ENCODE measurements around the gene KIDINS220.

Gene KIDINS220

GRCh38 chr2:8805278-8806210 is 31.9 kb downstream of the KIDINS220 start:
- DNase-seq (ENCODE audit: low read depth in 2 of 2), result no peak

DNA sequence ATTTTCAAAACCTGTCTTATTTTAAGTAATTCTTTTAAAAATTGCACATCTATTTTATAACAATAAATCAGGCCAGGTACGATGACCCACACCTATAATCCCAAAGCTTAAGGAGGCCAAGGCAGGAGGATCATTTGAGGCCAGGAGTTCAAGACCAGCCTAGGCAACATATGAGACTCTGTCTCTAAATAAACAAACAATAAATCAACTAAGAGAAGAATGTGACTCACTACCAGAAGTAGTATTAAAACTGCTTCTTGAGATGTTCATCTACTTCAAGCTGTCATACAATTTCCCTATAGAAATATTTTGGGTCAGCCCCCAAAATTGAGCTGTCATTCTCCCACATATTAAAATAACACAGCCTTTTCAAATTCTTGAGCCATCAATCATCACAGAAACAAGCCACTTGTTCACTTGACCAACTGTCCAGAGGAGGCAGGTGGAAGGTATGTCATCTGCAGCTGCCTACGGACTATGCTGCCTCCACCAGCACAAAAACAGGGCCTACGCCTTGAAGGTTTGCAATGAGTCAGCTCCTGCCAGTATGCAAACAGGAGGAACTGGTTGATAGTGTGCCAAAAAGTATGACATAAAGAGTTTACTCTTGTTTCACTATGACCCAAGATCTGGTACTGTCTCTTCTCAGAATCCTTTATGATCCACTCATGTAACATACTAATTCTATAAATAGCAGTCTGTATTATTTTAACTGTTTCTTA is 33.6 kb downstream of the KIDINS220 start:
- peak; percentile 36 to 49 for DNase-seq (ENCODE audit: low read depth in 2 of 2)

- DNase-seq (ENCODE audit: low read depth in 2 of 2), result no peak
These were observed 34.7 kb downstream of the KIDINS220 start for GRCh38 chr2:8802741-8803140.

DNA sequence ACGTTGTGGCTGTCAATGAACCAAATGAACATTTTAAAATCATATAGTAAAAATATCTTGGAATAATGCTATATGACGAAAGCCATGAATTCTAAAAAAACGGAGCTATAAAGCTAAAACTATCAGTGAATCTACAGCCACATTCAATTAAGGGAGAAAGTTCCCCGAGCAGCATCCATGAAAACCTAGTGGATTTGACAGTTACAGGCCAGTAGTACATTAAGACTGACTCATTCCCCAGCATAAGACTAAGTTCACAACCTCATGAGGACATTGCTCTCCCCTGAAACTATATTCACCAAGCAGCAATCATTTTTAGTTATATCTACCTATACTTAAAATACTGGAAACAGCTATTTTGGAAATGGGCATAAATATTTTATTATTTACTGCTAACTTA is 36.6 kb downstream of the KIDINS220 start:
- DNase-seq (ENCODE audit: low read depth in 2 of 2), result no peak

DNA sequence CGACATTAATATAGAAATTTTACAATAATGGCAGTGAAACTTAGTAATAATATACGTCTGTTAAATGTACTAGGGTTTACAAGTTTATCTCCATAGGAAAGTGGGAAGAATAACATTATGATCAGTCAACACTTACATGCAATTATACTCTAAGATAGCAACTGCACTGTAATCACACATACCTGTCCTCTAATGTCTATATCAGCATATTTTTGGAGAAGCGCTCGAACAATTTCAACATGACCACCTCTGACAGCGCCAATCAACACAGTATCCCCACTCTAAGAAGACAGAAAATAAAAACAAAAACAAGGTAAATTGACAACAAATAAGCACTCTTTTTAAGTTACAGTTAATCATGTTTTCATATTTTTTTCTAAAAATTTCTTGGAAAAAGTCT is 37.2 kb downstream of the KIDINS220 start:
- DNase-seq (ENCODE audit: low read depth in 2 of 2), result no peak

DNA sequence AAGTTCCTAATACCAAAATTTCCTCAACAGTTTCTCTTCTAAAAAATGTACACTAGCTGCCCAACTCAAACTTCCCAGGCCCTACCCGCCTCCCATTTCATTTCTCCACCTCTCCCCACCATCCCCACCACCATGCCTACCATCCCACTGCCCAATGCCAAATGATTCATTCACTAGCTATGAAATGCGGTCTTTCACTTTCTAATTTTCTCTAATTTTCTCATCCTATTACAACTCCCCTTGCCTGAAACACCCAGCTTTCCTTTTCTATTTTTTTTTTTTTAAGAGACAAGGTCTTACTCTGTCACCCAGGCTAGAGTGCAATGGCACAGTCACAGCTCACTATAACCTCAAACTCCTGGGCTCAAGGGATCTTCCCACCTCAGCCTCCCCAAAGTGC is 38.4 kb downstream of the KIDINS220 start:
- DNase-seq (ENCODE audit: low read depth in 2 of 2), result no peak

DNA sequence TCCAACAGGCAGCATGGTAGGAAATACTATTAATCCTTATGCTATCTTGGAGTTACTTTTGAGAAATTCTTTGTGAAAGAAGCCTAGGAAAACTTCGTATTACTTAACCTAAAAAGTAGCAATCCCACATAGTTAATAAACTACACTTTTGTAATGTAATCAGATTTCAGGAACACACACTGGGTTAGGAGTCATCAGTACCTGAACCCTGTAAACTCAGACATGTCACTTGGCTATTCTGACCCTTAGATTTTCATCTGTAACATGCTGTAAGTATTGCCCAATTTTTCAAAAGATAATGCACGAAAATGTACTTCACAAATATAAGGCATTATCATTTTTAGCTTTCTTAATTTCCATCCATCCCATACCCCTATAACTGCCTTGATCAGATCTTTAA is 39.0 kb downstream of the KIDINS220 start:
- DNase-seq (ENCODE audit: low read depth in 2 of 2), result no peak

DNA sequence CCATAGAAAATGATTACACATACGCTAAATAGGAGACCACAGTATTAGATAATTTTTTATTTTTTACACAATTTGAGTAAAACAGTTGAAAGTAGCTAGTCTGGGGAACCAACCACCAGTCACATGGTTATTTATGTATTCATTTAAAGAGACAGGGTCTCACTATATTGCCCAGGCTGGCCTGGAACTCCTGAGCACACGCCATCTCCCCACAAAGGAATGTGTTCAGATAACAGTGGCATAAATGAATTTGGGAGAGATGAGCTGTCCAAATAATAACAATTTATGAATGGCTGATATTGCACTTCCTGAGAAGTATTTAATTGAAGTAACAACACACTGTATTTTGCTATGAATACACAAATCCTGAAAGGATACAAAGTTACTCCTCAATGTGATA is 39.7 kb downstream of the KIDINS220 start:
- no peak for DNase-seq (ENCODE audit: low read depth in 2 of 2)

DNA sequence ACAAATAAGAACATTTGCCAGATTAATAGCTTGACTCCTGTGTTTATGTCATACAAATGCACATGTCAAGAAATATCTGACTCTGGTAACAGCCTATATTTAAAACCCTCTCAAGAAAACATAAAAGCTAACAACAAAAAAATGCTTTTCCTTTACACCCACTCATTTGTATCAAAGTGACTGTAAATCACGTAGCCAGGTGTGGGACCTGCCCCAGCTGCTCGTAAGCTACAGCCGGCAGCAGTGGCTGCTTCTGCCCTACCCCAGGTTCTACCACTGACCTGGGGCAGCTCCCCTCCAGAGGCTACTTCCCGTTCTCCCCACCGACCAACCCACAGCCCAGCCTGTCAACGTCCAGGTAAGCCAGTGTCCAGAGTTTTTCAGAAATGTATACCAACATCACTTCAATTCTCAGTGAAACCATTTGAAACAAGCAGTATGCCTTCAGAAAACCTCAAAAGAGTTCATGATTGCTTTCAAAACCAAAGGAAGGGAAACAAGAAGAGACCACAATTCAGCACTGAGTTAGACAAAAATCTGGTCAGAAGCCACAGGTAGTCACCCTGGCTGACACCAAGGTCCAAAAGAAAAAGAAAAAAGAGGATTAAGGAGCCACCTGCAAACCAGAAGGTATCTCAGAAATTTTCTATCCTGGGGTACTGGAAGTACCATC is 40.4 kb downstream of the KIDINS220 start:
- DNase-seq (ENCODE audit: low read depth in 2 of 2), result no peak

DNA sequence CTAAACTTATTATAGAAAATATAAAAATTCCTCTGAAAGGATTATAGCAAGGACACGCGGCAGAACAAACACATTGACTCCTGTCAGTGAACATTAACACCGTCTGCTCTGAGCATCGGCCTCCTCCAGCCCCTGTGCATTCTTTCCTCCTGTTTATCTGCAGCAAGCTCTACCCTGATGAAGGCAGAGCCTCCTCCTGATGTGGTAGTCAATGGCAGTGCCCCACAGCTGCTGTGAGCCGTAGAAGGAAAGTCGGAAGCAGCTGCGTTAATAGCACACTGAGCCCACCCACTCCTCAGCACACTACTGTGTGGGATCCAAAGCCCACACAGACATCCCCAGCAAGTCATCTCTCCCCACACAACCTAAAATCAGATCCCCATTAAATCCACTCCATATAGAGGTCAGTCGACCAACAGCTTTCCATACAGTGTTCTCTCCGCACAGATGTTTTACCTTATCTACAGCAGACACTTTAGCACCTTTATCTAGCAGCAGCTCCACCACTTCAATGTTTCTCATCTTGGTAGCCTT is 41.0 kb downstream of the KIDINS220 start:
- DNase-seq (ENCODE audit: low read depth in 2 of 2), result no peak

DNA sequence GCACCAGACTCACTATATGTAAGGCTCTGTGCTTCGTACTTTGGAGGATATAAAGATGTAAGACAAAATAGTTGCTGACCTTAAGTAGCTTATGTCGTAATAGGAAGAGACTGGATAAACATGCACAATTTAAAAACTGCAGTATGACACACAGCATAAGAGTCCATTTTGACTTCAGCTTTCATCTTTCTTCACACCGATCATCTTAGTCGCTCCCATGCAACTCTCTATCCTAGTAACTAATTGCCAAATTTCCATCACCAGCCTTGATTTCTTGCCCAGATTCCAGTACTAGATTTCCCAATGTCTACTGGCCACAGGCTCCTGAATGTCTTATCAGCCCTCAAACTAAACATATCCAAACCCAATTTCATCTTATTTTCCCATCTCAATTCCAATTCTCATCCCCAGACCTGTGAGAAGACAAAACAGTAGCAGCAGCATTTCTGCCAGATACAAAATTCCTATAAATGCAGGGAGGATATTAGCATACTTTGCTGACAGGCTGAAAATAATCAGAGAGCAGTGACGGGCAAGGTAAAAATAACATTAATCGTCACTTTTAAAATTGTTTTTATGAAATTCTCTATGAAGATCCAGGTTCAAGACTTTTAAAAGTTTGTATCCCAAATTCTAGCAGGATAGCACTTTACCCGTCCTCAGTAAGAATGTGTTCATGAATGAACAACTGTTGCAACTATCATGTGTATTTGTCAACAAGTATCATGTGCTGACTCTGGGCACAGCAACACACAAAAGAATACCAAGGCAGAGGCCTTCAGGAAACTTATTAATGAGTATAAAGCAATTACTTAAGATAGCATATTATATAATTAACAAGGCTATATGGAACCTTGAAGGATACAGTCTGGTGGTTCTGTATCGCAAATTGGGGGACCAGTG is 42.2 kb downstream of the KIDINS220 start:
- no peak for DNase-seq (ENCODE audit: low read depth in 2 of 2)

DNA sequence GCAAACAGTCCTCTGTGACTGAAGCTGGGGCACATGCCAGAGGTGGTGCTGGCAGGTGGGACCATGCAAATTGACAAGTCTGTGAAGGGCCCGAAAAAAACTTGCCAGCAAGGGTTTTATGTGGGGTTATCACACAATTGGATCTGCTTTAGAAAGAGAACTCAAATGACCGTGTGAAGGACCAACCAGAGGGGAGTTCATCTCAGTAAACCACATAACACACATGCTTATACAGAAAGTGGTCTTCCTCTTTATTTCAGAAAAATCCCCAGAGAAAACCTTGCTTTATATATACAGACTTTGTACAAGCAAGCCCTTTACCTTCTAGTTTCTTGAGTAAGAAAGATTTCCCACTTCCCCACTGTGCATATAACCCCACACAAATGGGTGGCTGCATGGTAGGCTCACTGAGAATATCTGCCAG is 46.7 kb downstream of the KIDINS220 start:
- DNase-seq (ENCODE audit: low read depth in 2 of 2), result no peak

- no peak for DNase-seq (ENCODE audit: low read depth in 2 of 2)
These were observed 51.0 kb downstream of the KIDINS220 start for GRCh38 chr2:8786463-8786862.

GRCh38 chr2:8779795-8780671 is 57.4 kb downstream of the KIDINS220 start:
- DNase-seq (ENCODE audit: low read depth in 2 of 2), result no peak

DNA sequence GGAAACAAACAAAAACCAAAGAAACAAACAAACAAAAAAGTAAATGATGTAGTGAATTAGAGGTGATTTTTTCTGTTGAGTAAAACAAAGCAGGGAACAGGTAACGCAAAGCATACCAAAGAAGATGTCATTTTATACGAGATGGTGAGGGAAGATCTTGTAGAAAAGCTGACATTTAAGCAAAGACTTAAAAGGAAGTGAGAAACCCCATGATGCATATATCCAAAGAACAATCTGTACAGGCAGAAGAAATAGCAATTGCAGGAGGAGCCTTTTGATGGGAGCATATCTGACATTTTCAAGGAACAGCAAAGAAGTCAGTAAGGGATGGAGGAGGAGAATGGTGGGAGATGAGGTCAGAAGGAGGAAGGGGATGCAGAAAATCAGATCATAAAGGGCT is 63.0 kb downstream of the KIDINS220 start:
- DNase-seq (ENCODE audit: low read depth in 2 of 2), result no peak

GRCh38 chr2:8767324-8767723 is 70.1 kb downstream of the KIDINS220 start:
- DNase-seq (ENCODE audit: low read depth in 2 of 2), result no peak

GRCh38 chr2:8761529-8762164 is 75.8 kb downstream of the KIDINS220 start:
- DNase-seq (ENCODE audit: low read depth in 2 of 2), result no peak

DNA sequence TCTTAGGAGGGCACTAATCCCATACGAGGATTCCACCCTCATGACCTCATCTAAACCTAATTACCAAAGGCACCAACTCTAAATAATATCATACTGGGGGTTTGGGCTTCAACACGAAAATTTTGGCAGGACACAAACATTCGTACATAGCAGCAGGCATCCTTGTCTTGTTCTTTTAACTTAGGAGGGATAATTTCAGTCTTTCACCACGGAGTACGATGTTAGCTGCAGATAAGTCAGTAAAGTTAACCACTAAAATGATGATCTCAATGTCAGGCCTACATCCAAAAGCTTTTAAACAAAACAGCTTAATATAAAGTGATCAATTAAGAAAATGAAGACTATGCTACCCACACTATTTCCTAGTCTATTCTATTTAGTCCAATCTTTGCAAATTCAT is 80.7 kb downstream of the KIDINS220 start:
- no peak for DNase-seq (ENCODE audit: low read depth in 2 of 2)

DNA sequence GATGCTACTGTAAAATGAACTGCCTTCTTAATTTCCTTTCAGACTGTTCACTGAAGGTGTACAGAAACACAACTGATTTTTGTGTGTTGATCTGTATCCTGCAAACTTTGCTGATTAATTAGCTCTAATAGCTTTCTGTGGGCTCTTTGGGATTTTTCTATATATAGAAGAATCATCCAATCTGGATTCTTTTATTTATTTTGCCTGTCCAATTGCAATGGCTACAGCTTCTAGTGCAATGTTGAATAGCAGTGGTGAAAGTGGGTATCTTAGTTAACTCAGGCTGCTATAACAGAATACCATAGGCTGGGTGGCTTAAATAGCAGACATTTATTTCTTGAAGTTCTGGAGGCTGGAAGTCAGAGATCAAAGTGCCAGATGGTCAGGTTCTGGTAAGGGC is 81.2 kb downstream of the KIDINS220 start:
- no peak for DNase-seq (ENCODE audit: low read depth in 2 of 2)
